Activated CD4-positive, CD25-positive, alpha-beta regulatory T cell (primary cell): ENCODE results near the gene CTAG1B.
"Not testable (repeated sequence)": the region's sequence is repeated elsewhere in the genome, so short reads cannot be mapped to it uniquely, and the experiment has no call there.

Experiments
- DNase-seq, 4 experiments: peaks; one replicate each; lab custom pipeline; 2025; lab: John Stamatoyannopoulos, UW

Gene CTAG1B

DNA sequence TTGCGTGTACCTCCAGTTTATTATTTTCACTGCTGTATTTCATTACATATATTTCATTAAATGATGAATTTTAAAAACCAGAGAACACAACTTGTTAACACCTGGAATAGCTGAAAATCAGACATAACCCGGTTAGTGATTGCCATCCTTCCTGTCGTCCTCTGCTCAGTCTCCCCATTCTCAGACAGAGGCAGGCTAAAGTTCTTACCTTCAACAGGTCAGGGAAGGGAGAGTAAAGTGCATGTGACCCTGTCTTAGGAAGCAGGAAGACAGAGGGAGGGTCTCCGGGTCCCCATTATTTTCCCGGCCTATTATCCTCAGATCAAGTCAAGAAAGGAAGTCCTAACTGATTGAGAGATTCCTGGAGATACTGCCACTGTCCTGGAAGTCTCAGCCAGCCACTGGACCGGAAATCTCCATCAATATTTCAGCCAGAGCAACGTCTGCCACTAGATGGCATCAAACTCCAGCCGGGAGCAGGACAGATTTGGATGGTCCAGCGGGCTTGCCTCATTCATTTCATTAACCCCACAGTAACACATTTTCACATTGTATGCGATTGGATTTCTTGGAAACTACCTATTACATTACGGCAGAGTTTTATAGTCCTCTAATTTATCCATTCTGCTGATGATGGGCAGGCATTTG is 1.8 kb upstream of the CTAG1B start:
- DNase-seq = not testable (repeated sequence)

- not testable (repeated sequence) for DNase-seq
Observed at GRCh38 chrX:154613586-154613985, 5.5 kb downstream of the CTAG1B start.

- DNase-seq = not testable (repeated sequence)
Observed at GRCh38 chrX:154611146-154611545, 7.9 kb downstream of the CTAG1B start.

DNA sequence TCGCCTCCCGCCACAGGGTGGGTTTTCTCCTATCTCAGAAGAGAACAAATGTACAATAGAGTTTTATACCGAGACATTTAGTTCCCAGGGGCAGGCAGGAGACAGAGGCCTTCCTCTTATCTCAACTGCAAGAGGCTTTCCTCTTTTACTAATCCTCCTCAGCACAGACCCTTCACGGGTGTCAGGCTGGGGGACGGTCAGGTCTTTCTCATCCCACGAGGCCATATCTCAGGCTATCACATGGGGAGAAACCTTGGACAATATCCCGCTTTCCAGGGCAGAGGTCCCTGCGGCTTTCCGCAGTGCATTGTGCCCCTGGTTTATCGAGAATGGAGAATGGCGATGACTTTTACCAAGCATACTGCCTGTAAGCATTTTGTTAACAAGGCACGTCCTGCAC is 10.3 kb downstream of the CTAG1B start:
- not testable (repeated sequence) for DNase-seq

GRCh38 chrX:154607976-154608375 is 11.1 kb downstream of the CTAG1B start:
- DNase-seq = not testable (repeated sequence)

DNA sequence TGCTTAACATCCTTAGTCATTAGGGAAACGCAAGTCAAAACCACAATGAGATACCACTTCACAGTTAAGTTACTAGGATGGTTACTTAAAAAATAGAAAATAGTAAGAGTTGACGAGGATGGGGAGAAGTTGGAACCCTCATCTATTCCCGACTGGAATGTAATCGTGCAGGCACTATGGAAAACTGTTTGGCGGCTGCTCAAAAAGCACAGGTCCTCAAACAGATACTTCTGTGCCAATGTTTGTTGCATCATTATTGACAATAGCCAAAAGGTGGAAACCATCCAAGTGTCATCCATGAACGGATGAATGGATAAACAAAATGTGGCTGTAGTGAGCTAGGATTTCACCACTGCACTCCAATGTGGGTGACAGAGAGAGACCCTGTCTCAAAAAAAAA is 11.7 kb downstream of the CTAG1B start:
- no peak for DNase-seq

GRCh38 chrX:154605566-154605965 is 13.5 kb downstream of the CTAG1B start:
- DNase-seq = no peak

DNA sequence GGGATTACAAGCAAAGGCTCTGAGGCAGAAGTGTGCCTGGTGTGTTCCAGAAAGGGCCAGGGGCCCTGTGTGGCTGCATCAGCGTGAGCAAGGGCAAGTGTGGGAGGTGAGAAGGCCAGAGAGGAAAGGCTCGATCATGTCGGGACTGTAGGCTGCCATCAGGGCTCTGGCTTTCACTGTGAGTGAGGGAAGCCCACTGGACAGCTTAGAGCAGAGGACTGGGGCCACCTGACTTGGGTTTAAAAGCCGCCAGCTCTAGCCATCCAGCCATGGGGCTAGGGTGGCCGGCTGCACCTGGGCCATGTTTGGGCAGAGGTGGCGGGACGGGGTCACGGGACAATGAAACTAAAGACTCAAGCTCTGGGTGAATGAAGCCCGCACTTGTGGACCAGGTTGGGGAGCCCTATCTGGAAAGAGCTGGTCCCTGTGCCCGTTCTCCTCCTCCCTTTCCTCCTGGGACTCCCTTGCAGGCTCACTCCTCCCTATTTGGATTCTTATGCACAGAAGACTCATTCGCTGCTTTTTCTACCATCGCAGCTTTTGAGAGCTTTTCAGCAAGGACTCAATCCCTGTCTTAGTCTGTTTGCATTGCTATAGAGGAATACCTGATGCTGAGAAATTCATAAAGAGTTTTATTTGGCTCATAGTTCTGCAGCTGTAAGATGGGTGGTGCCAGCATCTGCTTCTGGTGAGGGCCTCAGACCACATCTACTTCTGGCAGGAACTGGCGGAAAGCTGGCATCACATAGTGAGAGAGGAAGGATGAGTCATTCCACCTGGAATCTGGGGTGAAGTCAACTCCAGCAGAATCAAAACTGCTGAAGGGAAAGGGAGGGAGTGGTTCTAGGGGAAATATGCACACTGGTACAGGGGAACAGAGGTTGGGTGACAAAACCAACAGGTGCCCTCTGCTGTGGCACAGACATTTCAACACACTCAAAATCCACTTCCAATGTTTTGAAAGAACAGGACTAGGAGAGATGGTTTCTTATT is 15.3 kb downstream of the CTAG1B start:
- no peak for DNase-seq

- DNase-seq = no peak
Observed at GRCh38 chrX:154602766-154603437, 16.2 kb downstream of the CTAG1B start.

- DNase-seq = no peak
Observed at GRCh38 chrX:154602226-154602625, 16.9 kb downstream of the CTAG1B start.

GRCh38 chrX:154600759-154601374 is 18.2 kb downstream of the CTAG1B start:
- DNase-seq = no peak

DNA sequence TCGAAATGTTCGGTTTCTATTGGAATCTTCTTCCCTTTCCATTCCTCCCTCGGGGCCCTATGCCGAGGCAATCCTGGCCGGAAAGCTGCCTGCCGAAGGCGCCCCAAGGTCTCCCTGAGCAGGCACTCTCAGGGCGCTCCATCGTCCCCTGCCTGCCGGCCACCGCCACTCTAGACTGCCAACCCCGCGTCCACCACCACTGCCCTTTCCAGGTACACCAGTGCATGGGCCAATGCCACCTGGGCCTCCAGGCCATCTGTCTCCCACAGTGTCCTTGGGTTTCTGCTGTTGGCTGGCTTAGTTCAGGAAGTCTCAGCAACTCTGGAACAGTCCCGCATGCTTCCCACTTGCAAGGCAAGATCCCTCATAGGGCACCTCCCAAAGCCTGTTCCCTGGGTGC is 19.6 kb downstream of the CTAG1B start:
- DNase-seq = no peak

DNA sequence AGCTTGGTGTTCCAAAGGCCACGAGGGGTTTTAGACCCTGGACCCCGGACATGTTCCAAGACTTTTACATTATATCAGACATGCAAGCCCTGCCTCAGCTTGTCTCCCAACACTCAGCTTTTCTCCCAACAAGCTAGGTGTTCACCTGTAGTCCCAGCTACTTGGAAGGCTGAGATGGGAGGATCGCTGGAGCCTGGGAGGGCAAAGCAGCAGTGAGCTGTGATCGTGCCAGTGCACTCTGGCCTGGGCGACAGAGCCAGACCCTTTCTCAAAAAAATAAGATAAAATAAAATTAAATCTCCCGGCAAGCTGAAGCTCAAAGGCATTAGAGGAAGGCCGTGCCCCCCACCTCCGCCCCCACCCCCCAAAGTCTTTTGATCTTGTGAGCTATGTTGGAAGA is 20.4 kb downstream of the CTAG1B start:
- no peak for DNase-seq

DNA sequence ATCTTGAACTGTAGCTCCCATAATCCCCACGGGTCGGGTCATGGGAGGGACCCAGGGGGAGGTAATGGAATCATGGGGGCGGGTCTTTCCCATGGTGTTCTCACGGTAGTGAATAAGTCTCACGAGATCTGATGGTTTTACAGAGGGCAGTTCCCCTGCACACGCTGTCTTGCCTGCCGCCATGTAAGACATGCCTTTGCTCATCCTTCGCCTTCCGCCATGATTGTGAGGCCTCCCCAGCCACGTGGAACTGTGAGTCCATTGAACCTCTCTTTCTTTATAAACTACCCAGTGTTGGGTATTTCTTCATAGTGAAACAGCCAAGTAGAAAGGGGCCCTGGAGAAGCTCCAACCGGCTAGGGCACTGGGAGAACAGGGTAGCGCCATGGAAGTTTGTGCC is 21.9 kb downstream of the CTAG1B start:
- DNase-seq = no peak

DNA sequence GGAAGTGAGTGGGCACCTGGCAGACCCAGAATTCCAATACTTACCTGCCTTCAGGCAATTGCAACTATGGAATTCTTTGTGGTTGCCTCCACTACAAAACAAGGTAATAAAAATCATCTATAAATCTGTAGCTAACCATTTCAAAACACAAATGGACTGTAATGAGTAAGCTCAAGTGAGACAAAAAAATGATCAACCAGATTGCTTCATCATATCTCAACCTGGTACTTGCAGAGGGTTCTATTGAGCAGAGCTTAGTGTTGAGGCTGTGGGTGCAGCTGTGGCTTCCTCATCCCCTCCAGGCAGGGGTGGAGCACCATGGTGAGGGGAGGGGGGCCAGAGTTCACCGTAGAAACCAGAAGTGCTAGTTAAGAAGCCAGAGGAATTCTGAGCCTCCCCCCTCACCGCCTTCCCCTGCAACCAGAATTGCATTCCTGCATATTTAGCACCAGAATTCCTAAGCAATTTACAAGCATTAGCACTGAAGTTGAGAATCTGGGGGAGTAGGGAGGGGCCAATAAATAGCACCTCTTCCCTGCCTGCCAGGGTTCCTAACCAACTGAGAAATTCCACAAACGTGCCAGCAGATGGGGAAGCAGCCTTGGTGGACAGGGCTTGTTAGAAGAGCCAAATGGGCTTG is 22.7 kb downstream of the CTAG1B start:
- DNase-seq = no peak

DNA sequence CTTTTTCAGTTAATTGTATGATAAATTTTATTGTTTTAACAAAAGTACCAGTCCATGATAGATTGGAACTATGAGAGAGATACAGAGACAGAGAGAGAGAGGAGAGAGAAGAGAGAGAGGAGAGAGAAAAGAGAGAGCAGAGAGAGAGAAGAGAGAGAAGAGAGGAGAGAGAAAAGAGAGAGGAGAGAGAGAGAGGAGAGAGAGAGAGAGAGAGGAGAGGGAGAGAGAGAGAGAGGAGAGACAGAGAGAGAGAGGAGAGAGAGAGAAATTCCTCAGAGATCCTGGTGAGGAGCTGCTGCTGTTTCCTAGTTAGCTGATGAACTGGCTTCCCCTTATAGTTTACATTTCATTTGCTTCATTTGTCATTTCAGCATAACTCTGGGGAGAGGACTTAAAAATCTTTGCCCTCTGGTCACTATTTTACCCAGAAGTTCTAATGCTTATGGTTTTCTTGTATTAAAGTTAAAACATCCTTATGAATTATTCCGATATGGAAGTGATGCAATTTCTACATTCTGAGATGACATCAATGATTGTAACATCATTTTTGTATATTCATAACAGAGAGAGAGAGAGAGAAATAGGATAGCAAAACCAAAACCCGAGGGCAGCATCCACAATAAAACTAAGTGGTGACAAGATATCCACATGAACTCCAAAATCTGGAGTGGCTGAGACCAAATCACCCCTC is 23.4 kb downstream of the CTAG1B start:
- no peak for DNase-seq

DNA sequence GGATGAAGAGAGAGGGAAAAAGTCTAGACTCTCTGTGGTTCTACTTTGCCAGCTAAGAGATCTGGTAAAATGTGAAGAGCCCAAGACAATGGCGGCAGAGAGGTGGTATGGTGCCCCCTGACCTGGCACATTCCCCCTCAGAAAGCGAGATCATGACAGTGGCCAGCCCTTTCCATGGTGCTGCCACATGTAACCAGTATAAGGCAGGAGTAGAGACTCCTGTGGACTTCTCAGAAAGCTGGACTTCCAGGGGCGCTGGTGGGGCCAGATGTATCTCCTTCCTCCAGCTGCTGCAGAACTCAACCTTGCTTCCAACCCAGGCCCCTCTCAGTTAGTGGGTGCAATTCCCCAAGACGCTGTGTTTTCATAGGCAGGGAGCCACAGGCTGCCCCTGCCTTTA is 24.6 kb downstream of the CTAG1B start:
- DNase-seq = no peak

DNA sequence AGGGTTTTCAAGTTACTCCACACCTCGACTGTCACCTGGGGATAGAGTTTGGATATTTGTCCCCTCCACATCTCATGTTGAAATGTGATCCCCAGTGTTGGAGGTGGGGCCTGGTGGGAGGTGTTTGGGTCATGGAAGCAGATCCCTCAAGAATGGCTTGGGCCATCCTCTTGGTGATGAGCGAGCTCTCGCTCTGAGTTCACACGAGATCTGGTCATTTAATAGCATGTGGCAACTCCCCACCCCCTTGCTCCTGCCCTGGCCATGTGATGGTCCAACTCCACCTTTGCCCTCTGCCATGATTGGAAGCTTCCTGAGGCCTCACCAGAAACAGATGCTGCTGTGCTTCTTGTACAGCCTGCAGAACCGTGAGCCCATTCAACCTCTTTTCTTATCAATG is 25.9 kb downstream of the CTAG1B start:
- no peak for DNase-seq

- no peak for DNase-seq
Observed at GRCh38 chrX:154592505-154592904, 26.6 kb downstream of the CTAG1B start.

GRCh38 chrX:154590415-154590814 is 28.7 kb downstream of the CTAG1B start:
- DNase-seq = not testable (repeated sequence)

GRCh38 chrX:154584585-154585183 is 34.4 kb downstream of the CTAG1B start, which contains the start of gene CTAG1A:
Gene CTAG1A (plus strand): TSS chrX:154585133. CDS start chrX:154585207, 74 bp downstream.
- not testable (repeated sequence) for DNase-seq
